BJ (cell line): ENCODE data around the gene RPP25. TPM values are rescaled to one million over a fixed set of nuclear protein-coding genes. Genes with fewer than 3 reads are reported as not detected.

Experiments
- CTCF ChIA-PET: fragments of 350-600 bp; formaldehyde crosslinking; extraction: SDS; loops from one replicate; lab custom pipeline; 2021; ENCODE audit warnings: antibody characterized with exemption, inconsistent platforms; lab: Yijun Ruan, JAX
- POLR2A ChIA-PET: fragments of 300-600 bp; sonication (Branson Sonifier 250); formaldehyde crosslinking; extraction: SDS; loops from one replicate; lab custom pipeline; 2021; ENCODE audit warnings: antibody characterized with exemption; lab: Charles Lee
- DNase-seq: peaks from one replicate; pipeline ENCODE4 v3.0.0-alpha.2; 2011; ENCODE audit warnings: low read depth
- H3K27me3 ChIP-seq: 2 replicates; pipeline ENCODE4 v1.6.0; 2011; ENCODE audit warnings: low read length; ENCODE audit not compliant: control insufficient read depth, insufficient read depth
- H3K36me3 ChIP-seq: 2 replicates; pipeline ENCODE4 v1.5.1; 2011; ENCODE audit warnings: low read length; ENCODE audit not compliant: control insufficient read depth, insufficient read depth
- H3K4me3 ChIP-seq: 2 replicates; pipeline ENCODE4 v1.5.1; 2011; ENCODE audit warnings: low read depth, mild to moderate bottlenecking, control low read depth, low read length
- polyA minus RNA-seq: library from RNA; depleted of rRNA, polyadenylated mRNA; stranded (reverse); fragments of >200 nt; gene quantifications from 2 replicates; pipeline ENCODE4 v1.2.3, GENCODE V29; 2011; rRNA and poly(A)+ RNA removed
- polyA plus RNA-seq: library from polyadenylated mRNA; depleted of rRNA; stranded (reverse); fragments of >200 nt; gene quantifications from 2 replicates; pipeline ENCODE4 v1.2.3, GENCODE V29; 2011; rRNA removed
- TF ChIP-seq, protein P1 (sequence below): IDR thresholded peaks from 2 replicates; pipeline ENCODE4 v1.5.1; 2011; ENCODE audit warnings: low read depth, mild to moderate bottlenecking, control low read depth, inconsistent platforms, low read length, moderate library complexity; ENCODE audit not compliant: insufficient read depth

Gene RPP25, protein sequence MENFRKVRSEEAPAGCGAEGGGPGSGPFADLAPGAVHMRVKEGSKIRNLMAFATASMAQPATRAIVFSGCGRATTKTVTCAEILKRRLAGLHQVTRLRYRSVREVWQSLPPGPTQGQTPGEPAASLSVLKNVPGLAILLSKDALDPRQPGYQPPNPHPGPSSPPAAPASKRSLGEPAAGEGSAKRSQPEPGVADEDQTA
- polyA plus RNA-seq (0.92 and 1.3 TPM in 2 replicates), polyA minus RNA-seq (0.26 and 0.66 TPM in 2 replicates)

DNA sequence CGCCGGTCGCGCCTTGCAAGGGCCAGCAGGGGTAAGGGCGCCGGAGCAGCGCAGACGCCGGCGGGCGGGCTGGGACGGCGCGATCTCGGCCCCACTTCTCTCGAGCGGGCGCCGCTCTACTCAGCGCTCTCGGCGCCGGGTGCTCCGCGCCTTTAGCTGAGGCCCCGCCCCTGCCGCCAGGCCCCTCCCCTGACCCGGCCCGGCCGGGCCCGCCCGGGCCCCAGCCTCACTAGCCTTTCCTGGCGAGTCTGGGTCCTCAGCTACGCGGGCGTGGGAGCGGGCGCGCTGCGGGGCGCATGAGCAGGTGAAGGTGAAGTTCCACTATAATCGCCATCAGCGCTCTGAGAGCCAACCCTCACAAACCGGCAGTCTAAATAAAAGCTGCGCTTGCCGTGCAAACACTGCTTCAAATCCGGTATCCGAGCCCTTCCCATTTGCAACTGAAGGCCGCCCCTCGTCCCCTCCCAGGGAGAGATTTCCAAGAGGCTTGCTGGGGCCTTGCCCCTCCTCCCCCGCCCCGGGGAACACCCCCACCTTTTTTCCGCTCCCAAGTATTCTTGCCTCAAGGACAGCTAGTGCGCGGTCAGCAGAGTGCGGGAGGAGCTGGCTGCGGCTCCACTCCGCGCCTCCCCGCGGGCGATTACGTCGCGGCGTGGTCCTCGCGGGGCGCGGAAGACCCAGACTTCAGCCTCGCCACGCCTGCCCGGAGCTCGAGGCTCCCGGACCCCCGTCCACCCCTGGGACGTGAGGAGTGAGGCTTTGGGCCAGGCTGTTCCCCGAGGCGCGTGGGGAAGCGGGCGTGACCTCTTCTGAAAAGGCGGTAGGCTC is at the start of gene RPP25:
TSS of gene RPP25 (minus strand) at position 125 of the 828 bp plus-strand sequence. CDS start 189 bp downstream, outside the sequence.
- Histone ChIP-seq H3K27me3 (peaks cover 13% of the 10 kb centered on the region), H3K4me3 (peak within 1 kb of the TSS; percentile 35), H3K36me3 (no peaks in the 10 kb centered on the region)
- TF ChIP-seq, protein P1, sequence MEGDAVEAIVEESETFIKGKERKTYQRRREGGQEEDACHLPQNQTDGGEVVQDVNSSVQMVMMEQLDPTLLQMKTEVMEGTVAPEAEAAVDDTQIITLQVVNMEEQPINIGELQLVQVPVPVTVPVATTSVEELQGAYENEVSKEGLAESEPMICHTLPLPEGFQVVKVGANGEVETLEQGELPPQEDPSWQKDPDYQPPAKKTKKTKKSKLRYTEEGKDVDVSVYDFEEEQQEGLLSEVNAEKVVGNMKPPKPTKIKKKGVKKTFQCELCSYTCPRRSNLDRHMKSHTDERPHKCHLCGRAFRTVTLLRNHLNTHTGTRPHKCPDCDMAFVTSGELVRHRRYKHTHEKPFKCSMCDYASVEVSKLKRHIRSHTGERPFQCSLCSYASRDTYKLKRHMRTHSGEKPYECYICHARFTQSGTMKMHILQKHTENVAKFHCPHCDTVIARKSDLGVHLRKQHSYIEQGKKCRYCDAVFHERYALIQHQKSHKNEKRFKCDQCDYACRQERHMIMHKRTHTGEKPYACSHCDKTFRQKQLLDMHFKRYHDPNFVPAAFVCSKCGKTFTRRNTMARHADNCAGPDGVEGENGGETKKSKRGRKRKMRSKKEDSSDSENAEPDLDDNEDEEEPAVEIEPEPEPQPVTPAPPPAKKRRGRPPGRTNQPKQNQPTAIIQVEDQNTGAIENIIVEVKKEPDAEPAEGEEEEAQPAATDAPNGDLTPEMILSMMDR = no peak
- CTCF ChIA-PET = interaction anchor here (0.6 to 6.7 kb wide), 10 partner anchors 8 to 322 kb away, joined by 3 to 76 read pairs (median 4); partner anchors contain the start of gene CSK
- POLR2A ChIA-PET = interaction anchor here (0.6 kb wide), 1 partner anchor 8 kb away, joined by 3 read pairs; no protein-coding TSS in a partner anchor
- DNase-seq = no peak

DNA sequence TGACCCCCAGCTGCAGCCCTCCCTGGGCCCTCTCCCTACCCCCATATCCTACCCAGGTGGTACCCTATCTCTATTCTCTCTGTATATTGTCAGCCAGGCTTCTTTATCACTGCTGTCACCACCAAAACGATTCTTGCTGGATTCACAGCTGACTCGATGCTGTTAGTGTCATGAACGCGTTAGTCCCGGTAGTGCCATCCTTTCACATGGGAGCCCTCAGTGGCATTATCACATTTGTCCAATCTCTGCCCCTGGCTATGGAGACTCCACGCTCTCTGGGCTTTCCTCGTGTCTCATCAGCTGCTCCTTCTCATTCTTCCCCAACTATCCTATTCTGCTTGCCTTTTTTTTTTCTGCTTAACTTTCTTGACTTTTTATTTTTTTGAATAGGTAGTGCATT is 45.8 kb upstream of the RPP25 start:
- H3K4me3 ChIP-seq = no peak overlapping the region
- no peak for DNase-seq
- H3K36me3 ChIP-seq = no peaks in the 10 kb centered on the region
- ChIA-PET POLR2A (no interaction called here), CTCF (no interaction called here)
- H3K27me3 ChIP-seq = peaks cover 3% of the 10 kb centered on the region
- TF ChIP-seq, protein P1 = no peak

DNA sequence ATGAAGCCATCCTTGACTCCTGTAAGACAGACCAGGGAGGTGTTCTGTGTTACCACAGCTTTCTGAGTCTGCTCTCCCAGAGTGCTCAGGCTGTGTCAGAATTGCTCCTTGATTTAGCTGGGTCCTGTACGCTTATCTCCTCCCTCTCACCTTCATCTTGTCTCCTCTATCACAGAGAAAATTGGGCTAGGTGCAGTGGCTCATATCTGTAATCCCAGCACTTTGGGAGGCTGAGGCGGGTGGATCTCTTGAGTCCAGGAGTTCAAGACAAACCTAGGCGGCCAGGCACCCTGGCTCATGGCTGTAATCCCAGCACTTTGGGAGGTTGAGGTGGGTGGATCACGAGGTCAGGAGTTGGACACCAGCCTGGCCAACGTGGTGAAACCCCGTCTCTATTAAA is 44.7 kb upstream of the RPP25 start:
- DNase-seq = no peak
- H3K27me3 ChIP-seq = peaks cover 12% of the 10 kb centered on the region
- CTCF ChIA-PET = no interaction called here
- TF ChIP-seq, protein P1 = no peak
- no peak overlapping the region for H3K4me3 ChIP-seq
- H3K36me3 ChIP-seq = no peaks in the 10 kb centered on the region
- POLR2A ChIA-PET = no interaction called here

DNA sequence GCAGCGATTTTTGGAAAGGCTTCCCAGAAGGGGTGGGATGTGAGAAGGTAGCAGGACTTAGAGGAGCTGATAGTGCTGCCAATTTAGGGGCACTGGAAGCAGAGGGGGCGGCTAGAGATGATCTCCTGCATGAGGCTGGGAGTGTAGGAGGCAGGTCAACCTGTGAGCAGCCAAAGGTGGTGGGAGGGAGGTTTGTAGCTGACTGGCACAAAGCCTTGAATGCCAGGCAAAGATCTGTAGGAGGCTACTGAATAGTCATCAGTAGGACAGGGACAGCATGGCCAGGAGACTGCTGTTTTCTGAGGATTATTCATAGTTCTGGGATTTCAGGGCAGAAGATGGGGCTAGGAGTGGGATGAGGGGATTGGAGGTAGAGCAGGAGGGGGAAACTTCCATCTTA is 41.0 kb upstream of the RPP25 start:
- CTCF ChIA-PET = no interaction called here
- TF ChIP-seq, protein P1 = no peak
- POLR2A ChIA-PET = no interaction called here
- H3K4me3 ChIP-seq = no peak overlapping the region
- peaks cover 15% of the 10 kb centered on the region for H3K27me3 ChIP-seq
- no peaks in the 10 kb centered on the region for H3K36me3 ChIP-seq
- no peak for DNase-seq

DNA sequence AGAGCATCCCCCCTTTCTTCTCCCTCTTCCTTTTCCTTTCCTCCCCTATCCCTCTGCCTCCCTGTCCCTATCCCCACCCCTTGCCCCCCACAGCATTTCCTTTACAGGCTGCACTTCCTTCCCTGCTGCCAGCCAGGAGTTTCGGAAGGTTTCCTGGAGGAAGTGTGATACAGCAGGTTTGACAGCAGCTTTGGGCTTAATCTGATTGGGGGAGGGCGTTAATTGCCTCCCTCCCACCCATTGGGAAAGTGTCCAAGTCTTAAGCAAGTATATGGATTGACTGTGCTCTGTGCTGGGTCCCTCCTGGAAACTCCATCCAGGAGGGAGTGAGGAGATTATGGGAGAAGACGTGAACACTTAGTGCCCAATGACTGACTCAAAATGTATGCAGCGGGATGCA is 40.6 kb upstream of the RPP25 start:
- Histone ChIP-seq H3K36me3 (no peaks in the 10 kb centered on the region), H3K27me3 (peaks cover 15% of the 10 kb centered on the region), H3K4me3 (no peak overlapping the region)
- no peak for DNase-seq
- ChIA-PET POLR2A (no interaction called here), CTCF (no interaction called here)
- TF ChIP-seq, protein P1 = no peak
